ENCODE results near the gene CELF3.
"Not testable (repeated sequence)": the region's sequence is repeated elsewhere in the genome, so short reads cannot be mapped to it uniquely, and the experiment has no call there.

CELF3 gene

GRCh38 chr1:151704246-151704645 is 12.4 kb downstream of the CELF3 start:
- no peak for DNase-seq (ENCODE audit: low read depth in 3 of 3, low spot score in 1 of 3)

DNA sequence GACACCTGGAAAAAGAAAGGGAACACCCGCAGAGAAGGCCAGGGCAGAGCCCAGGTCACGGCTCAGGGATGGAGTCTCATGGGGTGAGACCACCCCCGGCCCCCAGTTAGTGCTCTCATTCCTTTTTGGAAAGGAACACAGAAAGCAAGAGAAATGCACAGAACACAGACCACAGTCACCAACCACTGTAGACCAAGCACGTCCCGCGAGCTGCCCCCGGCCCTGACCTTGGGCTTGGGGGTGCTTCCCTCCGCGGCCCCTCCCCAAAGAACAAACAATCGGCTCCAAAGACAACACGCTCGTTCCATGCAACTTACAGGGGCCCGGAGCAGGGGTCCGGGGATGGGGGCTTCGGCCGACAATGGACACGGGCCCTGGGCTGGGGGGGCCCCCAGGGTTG is 12.8 kb downstream of the CELF3 start:
- DNase-seq (ENCODE audit: low read depth in 3 of 3, low spot score in 1 of 3) = no peak

DNA sequence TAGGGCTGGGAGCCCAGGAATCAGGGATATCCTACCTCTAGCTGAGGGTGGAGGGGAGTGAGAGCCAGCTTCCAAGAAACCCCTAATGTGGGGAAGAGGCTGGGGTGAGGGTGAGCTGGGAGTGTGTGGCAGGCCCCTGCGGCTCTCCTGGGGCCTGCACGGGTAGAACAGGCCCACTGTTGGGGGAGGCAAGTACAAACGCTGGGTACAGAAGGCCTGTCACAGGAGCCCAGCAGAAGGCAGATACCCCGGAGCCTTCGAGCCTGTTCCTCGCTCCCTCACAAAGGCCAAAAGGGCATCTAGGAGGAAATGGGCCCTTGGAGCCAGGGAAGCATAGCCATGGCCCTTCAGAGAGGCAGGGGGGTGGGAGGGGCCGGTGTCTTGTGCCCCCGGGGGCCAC is 13.7 kb downstream of the CELF3 start:
- no peak for DNase-seq (ENCODE audit: low read depth in 3 of 3, low spot score in 1 of 3)

GRCh38 chr1:151701515-151701914 is 15.1 kb downstream of the CELF3 start:
- no peak for DNase-seq (ENCODE audit: low read depth in 3 of 3, low spot score in 1 of 3)

- no peak for DNase-seq (ENCODE audit: low read depth in 3 of 3, low spot score in 1 of 3)
Observed at GRCh38 chr1:151693057-151693651, 23.4 kb downstream of the CELF3 start.

DNA sequence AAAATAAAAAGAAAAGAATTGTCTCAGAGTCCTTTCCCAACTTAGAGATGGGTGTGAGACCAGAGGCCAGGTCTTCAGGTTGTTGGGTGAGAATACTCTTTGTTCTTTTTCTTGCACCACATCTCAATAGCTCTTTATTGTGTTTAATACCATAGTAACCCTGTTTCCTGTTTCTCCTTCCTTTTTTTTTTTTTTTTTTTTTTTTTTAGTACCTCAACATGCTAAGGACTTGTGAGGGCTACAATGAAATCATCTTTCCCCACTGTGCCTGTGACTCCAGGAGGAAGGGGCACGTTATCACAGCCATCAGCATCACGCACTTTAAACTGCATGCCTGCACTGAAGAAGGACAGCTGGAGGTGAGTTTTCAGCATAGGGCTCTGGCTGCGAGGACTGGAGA is 24.4 kb downstream of the CELF3 start:
- no peak for DNase-seq (ENCODE audit: low read depth in 3 of 3, low spot score in 1 of 3)

DNA sequence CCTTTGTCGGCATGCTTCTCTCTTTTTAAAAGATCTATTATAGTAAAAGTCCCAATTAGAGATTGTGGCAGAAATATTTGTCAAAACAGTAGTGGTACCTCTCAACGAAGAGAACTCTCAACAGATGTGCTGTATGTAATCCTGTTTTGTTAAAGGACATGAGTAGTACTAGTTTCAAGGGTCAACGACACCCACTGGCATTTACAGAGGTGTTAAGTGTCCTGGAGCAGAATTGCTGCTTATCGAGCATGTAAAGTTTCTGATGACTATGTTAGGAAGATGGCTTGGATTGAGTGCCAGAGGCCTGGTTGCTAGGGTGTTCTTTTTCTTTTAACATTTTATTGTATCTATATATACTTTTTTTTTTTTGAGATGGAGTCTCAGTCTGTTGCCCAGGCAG is 27.1 kb downstream of the CELF3 start:
- DNase-seq (ENCODE audit: low read depth in 3 of 3, low spot score in 1 of 3) = no peak

- DNase-seq (ENCODE audit: low read depth in 3 of 3, low spot score in 1 of 3) = no peak
Observed at GRCh38 chr1:151686561-151686960, 30.0 kb downstream of the CELF3 start.

- no peak for DNase-seq (ENCODE audit: low read depth in 3 of 3, low spot score in 1 of 3)
Observed at GRCh38 chr1:151684128-151684527, 32.5 kb downstream of the CELF3 start.

DNA sequence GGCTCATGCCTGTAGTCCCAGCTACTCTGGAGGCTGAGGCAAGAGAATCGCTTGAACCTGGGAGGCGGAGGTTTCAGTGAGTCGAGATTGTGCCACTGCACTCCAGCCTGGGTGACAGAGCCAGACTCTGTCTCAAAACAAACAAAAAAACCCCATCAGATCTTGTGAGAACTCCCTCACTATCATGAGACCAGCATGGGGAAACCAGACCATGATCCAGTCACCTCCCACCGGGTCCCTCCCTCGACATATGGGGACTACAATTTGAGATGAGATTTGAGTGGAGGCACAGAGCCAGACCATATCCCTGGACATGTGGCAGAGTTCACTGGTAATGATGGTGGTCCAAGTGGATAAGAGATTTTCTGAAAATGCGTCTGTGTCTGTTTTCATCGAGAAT is 33.7 kb downstream of the CELF3 start:
- DNase-seq (ENCODE audit: low read depth in 3 of 3, low spot score in 1 of 3) = not testable (repeated sequence)

DNA sequence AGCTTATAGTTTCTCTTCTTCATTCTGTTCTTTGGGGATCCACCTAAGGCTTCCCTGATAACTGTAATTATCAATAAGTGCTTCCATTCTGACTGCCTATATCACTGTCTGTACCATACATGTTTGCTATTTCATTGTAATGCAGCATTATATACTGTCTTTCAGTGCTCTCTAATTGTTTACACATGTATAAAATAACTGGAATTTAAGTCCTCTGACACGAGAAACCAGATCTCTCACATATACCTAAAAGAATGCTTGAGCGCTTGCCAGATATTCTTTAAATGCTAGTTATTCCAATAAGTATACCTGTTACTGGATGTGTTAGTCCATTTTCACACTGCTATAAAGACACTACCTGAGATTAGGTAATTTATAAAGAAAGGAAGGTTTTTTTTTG is 34.7 kb downstream of the CELF3 start:
- DNase-seq (ENCODE audit: low read depth in 3 of 3, low spot score in 1 of 3) = no peak

- DNase-seq (ENCODE audit: low read depth in 3 of 3, low spot score in 1 of 3) = no peak
Observed at GRCh38 chr1:151680826-151681225, 35.8 kb downstream of the CELF3 start.

DNA sequence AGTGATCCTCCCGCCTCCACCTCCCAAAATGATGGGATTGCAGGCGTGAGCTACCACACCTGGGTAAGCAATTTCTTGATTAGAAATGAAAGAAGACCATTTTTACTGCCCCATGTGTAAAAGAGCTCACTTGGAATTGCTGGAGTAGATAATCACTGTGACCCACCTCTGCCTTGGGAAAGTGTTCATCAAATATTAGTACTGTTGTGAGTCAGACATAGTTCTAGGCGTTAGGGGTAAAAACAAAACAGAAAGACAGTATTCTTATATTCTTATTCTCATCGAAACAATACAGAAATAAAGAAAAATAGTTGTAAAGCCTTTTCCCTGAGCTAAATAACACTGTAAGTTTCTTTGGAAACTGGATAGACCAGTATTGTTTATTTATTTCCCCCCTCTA is 36.2 kb downstream of the CELF3 start:
- DNase-seq (ENCODE audit: low read depth in 3 of 3, low spot score in 1 of 3) = no peak

DNA sequence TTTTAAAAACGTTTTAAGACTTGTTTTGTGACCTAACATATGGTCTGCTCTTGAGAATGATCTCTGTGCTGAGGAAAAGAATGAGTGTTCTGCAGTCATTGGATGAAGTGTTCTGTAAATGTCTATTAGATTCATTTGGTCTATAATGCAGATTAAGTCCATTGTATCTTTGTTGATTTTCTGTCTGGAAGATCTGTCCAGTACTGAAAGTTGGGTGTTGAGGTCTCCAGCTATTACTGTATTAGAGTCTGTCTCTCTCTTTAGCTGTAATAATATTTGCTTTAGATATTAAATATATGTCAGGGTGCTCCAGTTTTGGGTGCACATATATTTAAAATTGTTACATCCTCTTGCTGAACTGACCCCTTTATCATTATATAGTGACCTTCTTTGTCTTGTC is 43.2 kb downstream of the CELF3 start:
- no peak for DNase-seq (ENCODE audit: low read depth in 3 of 3, low spot score in 1 of 3)

GRCh38 chr1:151670036-151670675 is 46.4 kb downstream of the CELF3 start:
- not testable (repeated sequence) for DNase-seq (ENCODE audit: low read depth in 3 of 3, low spot score in 1 of 3)

GRCh38 chr1:151668090-151668489 is 48.5 kb downstream of the CELF3 start:
- no peak for DNase-seq (ENCODE audit: low read depth in 3 of 3, low spot score in 1 of 3)

DNA sequence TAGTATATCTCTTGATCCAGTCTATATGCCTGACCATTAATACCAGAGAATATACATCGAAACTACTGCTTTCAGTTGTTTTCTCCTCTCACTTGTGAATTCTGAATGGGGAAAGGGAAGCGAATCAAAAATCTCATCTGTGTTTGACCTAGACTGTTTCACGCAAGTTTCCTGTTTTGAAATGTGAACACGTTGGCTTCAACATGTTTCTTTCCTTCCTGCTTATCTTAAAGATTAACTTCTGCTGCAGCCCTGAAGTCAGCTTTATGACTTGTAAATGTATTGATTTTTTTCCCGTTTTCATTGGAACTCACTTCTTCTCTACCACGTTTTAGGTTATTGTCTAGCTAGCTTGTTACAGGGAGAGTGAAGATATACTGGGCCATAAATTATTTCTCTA is 54.9 kb downstream of the CELF3 start:
- DNase-seq (ENCODE audit: low read depth in 3 of 3, low spot score in 1 of 3) = no peak

DNA sequence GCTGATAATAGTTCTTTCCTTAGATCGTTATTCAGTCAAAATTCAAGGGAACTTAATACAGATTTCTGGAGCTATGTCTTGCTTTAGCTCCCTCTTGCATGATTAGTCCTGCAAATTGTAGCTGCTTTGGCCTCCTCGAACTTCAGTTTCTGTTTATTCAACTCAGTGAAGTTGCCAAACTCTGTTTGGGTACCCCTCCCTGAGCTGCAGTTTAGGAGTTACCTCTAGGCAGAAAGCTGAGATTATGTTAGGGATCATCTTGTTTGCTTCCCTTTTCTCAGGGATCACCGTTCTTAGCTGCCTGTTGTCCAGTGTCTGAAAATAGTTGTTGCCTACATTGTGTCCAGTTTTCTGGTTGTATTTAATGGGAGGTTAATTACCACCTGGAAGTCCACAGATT is 61.2 kb downstream of the CELF3 start:
- no peak for DNase-seq (ENCODE audit: low read depth in 3 of 3, low spot score in 1 of 3)

DNA sequence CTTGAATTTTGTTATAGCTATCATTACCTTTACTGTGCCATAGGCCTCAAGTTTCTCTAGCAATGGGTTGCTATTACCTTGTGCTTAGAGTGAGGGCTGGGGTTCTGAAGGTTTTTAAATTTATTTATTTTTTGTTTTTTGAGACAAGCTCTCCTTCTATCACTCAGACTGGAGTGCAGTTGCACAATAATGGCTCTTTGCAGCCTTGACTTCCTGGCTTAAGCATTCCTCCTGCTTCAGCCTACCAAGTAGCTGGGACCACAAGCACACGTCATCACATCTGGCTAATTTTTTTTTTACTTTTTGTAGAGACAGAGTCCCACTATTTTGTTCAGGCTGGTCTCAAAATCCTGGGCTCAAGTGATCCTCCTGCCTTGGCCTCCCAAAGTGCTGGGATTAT is 63.2 kb downstream of the CELF3 start:
- DNase-seq (ENCODE audit: low read depth in 3 of 3, low spot score in 1 of 3) = no peak

All from stimulated activated CD4-positive, alpha-beta T cell treated with anti-CD3 and anti-CD28 coated beads, TNF-alpha, amount 100 ng/mL, for 1 hour (primary cell).